GM19372 (cell line): Measurements from ENCODE around the gene CHAF1A.
A peak's percentile ranks its signal among the peaks of the same experiment; 100 is the strongest.

ENCODE experiments used
- ATAC-seq: cut with Tn5 transposase; IDR thresholded peaks from one replicate; pipeline ENCODE4 v1.9.1; 2021; ENCODE audit warnings: mild to moderate bottlenecking, low read depth, moderate library complexity; ENCODE audit not compliant: unreplicated experiment

Gene CHAF1A, protein sequence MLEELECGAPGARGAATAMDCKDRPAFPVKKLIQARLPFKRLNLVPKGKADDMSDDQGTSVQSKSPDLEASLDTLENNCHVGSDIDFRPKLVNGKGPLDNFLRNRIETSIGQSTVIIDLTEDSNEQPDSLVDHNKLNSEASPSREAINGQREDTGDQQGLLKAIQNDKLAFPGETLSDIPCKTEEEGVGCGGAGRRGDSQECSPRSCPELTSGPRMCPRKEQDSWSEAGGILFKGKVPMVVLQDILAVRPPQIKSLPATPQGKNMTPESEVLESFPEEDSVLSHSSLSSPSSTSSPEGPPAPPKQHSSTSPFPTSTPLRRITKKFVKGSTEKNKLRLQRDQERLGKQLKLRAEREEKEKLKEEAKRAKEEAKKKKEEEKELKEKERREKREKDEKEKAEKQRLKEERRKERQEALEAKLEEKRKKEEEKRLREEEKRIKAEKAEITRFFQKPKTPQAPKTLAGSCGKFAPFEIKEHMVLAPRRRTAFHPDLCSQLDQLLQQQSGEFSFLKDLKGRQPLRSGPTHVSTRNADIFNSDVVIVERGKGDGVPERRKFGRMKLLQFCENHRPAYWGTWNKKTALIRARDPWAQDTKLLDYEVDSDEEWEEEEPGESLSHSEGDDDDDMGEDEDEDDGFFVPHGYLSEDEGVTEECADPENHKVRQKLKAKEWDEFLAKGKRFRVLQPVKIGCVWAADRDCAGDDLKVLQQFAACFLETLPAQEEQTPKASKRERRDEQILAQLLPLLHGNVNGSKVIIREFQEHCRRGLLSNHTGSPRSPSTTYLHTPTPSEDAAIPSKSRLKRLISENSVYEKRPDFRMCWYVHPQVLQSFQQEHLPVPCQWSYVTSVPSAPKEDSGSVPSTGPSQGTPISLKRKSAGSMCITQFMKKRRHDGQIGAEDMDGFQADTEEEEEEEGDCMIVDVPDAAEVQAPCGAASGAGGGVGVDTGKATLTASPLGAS

DNA sequence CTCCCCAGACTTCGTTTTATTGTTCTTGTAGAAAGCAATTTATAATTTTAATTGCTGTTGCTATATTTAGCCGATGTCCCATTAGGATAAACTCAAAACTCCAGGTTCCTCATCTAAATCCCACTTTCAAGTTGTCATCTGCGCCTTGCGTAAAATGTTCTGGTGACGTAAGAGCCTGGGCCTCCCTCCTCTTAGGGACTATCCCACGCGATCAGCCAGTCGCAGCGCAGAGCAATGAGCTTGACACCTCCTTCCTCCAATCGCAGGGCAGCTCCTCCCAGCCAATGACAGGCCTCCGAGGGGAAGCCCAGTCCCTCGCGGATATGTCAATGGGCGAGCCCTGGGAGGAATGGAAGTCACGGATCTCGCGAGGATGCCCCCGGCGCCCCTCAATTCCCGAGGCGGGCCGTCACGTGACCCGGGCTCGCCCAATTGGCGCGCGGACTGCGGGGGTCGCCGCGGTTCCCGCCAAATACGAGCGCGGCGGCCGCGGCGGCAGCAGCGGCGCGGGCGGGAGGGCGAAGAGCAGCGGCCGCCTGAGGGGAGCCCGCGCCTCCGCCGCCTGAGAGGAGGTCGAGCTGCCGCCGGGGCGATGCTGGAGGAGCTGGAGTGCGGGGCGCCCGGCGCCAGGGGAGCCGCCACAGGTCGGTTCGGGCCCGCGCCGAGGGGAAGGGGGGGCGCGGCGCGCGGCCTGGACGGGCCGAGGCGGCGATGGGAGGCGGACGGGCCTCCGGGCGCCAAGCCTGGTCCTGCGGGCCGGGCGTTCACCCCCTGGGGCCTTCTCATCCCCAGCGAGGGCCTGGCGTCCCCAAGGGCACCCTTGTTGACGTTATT lies at the start of gene CHAF1A:
Gene CHAF1A, plus strand, starts transcription at position 470 of the 834 bp plus-strand sequence. Its CDS starts 123 bp downstream, at position 593.
- ATAC-seq = peak; percentile 73

GRCh38 chr19:4352701-4353121 lies 49.7 kb upstream of the CHAF1A start:
- ATAC-seq = no peak

- no peak for ATAC-seq
Measured at GRCh38 chr19:4354282-4354681, 48.2 kb upstream of the CHAF1A start.

- ATAC-seq = no peak
Measured at GRCh38 chr19:4354897-4355296, 47.5 kb upstream of the CHAF1A start.

DNA sequence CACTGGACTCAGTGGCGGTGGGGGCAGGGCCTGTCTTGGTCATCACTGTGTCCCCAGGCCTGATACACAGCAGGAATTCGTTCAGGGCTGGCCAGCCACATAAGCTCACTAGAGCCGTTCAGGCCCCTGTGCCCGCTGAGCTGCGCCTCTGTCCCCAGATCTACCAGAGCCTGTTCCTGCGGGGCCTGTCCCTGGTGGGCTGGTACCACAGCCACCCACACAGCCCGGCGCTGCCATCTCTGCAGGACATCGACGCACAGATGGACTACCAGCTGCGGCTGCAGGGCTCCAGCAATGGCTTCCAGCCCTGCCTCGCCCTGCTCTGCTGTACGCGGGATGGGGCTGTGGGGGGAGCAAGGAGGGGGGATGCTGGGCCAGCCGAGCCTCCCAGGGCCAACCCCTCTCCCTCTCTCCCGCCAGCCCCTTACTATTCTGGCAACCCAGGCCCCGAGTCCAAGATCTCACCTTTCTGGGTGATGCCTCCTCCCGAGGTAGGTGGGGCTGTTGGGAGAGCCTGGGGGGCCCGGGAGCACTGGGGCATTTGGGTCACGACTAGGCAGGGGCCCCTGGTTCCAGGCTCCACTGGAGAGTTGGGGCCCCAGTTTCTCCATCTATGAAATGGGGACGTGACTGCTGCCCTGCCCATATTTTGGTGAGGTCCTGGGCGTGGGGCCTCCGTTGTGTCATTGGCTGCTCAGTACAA lies 45.2 kb upstream of the CHAF1A start:
- ATAC-seq = no peak

DNA sequence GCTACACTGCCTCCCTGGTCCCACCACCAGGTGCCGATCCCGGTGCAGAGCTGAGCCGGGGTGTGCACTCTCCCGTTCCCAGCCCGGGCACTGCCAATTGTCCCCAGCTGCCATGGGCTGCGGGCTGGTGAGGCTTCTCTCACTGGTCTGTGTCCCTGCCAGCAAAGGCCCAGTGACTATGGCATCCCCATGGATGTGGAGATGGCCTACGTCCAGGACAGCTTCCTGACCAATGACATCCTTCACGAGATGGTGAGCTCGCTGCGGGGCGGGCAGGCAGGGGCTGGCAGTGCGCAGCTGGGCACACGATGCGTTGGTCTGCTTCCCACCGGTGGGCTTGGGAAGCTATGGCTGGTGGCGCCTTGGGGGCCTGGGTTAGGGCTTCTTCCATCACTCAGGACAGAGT lies 44.5 kb upstream of the CHAF1A start:
- ATAC-seq = no peak

DNA sequence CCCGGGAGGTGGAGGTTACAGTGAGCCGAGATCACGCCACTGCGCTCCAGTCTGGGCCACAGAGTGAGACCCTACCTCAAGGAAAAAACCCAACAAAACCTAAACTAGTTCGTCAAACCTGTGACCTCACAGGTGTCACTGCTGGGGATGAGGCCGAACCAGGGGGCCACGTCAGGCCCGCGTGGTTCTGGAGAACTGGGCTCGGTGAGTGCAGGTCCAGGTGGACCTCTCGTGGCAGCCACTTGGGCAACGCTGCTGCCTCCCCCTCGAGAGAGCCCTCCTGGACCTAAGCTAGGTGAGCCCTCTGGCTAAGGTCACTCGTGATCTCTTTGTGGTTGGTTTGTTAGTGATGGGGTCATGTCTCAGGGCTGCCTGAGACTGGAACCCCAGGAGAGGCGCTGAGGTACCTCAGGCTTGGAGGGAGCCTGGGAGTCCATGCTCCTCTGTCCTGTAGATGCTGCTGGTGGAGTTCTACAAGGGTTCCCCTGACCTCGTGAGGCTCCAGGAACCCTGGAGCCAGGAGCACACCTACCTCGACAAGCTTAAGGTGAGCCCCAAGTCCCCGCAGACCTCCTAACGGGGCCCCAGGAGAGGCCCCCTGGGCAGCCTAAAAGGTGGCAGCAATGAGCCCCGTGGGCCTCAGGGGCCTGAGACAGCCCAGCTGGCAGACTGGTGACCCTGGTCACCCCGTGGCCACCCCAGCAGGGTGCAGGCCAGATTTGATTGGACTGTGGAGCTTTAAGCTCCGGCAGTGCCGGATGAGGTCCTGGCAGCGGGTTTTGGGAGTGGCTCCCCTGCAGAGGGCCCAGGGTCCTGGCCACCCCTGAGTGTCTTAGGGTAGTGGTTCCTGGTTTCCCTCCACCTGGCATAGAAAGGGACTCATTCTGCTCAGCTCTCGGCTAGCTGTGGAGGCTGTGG lies 43.5 kb upstream of the CHAF1A start:
- no peak for ATAC-seq

DNA sequence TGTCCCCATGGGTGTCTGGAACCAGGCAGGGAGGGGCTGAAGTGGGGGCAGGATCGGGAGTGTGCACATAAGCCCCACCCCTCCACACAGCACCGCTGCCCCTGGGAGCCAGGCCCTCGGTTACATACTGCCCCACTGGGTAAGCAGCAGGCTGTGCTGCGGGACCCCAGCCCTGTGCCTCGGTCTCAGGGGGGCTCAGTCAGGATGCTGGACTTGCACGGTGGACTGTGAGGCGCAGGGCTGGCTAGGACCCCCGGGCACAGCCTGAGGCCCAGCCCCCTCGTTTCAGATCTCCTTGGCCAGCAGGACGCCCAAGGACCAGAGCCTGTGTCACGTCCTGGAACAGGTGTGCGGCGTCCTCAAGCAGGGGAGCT lies 42.8 kb upstream of the CHAF1A start:
- no peak for ATAC-seq

GRCh38 chr19:4360081-4360569 lies 42.3 kb upstream of the CHAF1A start:
- ATAC-seq = no peak

GRCh38 chr19:4360641-4361151 lies 41.7 kb upstream of the CHAF1A start:
- ATAC-seq = no peak

- no peak for ATAC-seq
Measured at GRCh38 chr19:4361152-4362046, 41.0 kb upstream of the CHAF1A start.

GRCh38 chr19:4362101-4362828 lies 40.2 kb upstream of the CHAF1A start:
- ATAC-seq = no peak

- no peak for ATAC-seq
Measured at GRCh38 chr19:4362831-4363545, 39.5 kb upstream of the CHAF1A start.

DNA sequence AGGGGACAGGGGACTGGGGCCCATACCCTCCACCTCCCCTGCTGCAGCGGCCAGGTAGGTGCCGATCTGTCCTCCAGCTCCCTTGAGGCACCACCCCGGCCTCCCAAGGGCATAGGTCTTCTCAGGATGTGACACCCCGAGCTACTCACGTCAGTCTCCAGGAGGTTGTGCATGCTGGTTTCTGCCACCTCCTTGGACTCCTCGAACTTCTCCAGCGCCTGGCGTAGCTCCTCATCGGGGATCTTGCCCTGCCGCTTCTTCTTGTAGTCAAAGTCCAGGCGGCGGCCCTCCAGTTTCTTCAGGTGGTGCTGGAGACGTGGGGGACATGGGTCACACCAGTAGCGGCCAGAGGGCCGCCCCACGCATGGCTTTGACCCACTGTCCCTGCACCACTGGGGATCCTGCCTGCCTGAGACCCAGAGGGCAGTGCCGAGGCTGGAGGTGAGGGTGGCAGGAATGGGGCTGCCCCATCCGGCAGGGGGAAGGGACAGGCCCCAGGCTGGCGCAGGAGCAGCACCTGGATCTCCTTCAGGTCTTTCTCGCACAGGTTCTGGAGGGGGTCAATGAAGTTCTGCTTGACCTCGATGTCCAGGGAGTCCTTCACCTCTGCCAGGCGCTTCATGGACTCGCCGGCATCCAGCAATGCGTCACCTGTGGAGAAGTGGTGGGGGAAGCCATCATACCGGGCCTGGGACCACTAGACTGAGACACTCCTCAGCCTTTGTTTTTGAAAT lies 38.7 kb upstream of the CHAF1A start:
- no peak for ATAC-seq

- ATAC-seq = no peak
Measured at GRCh38 chr19:4365341-4365740, 37.1 kb upstream of the CHAF1A start.
